ENCODE results near the gene HIF3A.
"Not testable (repeated sequence)": the region's sequence is repeated elsewhere in the genome, so short reads cannot be mapped to it uniquely, and the experiment has no call there.

HIF3A gene

GRCh38 chr19:46365561-46365960 is 68.7 kb downstream of the HIF3A start:
- no peak for DNase-seq

DNA sequence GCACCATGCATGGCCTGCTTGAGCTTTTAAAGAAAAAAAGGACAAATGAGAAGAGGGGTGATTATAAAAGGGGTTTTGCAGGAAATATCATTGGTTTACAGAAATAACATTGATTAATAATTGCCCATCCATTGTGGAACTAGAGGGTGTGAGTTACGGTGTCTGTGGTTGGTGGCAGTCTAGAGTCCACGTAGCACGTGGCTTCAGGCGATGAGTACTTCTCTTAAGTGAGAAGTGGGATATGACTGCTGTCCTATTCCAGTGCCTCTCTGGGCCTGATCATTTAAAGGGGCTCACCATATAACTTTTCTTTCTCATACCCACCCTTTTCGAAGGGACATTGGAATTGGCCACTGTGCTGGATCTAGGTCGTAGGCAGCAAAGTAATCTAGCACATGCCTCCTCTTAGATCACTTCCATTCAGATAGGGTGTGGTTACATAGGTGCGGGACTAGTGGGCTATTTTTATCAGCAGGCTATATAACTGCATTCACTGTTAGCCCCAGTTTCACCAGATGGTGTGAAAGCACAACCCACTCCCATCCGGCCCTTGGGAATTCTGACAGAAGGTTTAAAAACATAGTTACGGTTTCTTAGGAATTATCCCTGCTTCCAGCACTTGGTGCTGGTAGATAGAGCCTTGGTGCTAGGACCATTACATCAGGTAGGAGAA is 69.9 kb downstream of the HIF3A start:
- no peak for DNase-seq

GRCh38 chr19:46367426-46367825 is 70.6 kb downstream of the HIF3A start:
- no peak for DNase-seq

- DNase-seq = no peak
These were observed 71.3 kb downstream of the HIF3A start for GRCh38 chr19:46368116-46368515.

GRCh38 chr19:46369817-46370216 is 73.0 kb downstream of the HIF3A start:
- DNase-seq = no peak

DNA sequence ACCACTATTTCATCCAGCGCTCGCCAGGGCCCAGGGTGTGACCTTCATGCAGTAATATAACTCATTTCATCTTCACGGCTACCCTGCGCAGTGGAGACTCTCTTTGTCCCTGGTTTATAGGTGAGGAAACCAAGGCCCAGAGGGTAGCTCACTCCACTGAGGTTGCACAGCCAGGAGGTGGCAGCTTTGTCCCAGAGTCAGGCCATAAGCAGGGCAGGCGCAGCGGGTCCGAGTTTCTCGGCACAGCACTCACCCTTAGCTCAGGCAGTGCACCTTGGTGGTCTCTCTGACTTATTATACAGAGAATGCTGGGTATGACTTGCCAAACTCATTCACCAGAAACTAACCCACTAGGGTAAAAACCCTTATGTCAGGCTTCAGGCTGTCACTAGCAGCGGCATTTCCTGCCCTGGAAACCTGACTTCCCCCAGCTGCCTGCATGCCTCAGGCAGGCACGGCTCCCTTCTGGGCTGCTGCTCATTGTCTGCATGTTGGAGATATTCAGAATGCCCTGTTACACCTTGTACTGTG is 74.6 kb downstream of the HIF3A start:
- DNase-seq = no peak

- DNase-seq = no peak
These were observed 76.2 kb downstream of the HIF3A start for GRCh38 chr19:46372901-46373490.

DNA sequence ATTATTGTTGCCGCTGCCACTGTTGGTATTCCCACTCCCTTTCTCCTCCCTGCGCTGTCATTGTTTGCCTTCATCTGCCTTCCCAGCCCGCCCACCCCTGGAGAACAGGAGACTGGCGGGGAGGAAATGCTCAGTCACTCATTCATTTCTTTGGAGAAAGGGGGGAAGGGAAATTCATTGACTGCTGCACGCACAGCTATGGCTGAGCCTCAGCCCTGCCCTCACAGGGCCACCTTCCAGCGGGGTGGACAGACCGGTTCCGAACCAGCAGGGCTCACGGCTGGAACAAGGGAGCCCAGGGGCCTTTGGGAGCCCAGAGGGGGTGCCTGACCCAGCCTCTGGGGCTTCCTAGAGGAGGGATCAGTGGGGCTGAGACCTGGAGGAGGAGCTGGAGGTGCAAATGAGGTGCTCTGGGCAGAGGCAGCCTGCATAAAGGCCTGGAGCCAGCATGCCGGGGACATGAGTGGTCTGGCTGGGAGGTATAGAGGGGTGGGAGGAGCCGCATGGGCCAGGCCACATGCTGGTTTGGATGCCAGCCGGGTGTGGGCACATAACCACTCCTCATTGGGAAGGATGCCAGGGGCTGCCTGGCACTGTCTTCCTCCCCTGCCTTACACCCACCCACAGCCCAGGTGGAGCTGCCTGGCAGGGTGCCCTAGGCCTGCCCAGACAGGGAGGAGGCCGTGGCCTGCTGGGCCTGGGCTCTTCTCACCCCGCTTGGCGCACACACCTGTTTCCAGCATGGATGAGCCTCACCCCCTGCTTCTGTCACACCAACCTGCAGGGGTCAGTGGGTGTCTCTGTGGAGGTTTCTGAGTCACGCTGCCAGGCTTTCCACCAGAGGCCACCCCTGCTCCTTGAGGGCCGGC is 76.9 kb downstream of the HIF3A start:
- no peak for DNase-seq

DNA sequence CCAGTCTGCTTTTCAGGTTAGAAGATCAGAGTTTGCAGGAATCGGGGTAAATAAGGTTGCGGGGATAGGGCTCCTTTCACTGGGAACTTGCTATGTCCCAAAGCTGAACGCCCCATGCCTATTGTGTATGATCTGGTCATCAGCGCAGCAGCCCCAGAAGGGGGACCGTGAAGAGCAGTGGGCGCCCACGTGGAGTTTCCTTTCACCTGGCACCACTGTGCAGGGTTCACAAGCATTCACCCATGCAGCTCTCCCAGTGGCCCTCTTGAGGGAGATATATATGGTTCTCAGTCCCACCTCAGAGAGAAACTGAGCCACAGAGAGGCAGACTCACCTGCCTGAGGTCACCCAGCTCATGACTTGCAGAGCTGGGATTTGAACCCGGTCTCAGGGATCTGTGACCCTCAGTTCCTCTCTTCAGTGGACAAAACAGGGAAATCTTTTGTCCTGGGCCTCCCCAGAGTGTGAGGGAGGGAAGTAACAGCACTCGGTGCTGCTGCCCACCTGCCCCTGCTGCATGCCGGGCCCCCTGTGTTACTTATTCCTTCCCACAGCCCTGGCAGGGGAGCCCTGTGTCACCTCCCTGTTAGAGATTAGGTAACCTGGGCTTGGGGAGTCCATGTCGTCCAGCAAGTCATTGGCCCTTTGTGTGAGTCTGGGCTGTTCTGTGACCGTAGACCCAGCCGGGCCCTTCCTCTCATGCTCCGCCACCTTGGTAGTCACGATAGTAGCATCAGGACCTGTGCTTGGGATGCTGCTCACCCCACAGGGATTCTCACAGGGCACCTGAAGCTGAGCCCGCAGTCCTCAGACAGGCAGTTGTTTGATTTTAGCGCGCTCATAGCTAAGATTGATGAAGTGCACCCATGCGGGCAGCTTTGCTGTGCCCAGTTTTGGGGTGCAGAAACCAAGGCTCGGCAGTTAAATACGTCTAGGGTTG is 78.0 kb downstream of the HIF3A start:
- no peak for DNase-seq

DNA sequence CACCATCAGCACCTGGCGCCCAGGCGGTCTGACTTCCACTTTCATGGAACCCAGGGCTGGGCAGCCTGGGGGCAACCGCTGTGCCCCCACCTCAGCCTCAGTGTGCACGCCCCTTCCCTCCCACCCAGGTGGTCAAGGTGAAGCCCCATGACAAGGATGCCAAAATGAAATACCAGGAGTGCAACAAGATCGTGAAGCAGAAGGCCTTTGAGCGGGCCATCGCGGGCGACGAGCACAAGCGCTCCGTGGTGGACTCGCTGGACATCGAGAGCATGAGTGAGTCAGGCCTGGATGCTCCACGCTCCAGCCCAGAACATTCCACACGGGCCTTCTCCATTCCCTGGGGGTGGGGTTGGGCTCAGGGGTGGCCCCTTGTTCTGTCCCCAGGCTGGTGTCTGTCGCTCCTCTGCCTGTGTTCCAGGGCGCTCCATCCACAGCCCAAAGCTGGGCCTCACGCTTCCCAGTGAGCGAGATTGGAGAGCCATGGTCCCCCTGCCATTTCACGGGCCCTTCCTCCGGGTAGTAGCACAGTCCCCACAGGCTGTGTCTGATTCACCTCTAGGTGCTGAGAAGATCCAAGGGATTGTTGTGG is 78.7 kb downstream of the HIF3A start:
- DNase-seq = not testable (repeated sequence)

GRCh38 chr19:46376241-46377153 is 79.7 kb downstream of the HIF3A start:
- no peak for DNase-seq

DNA sequence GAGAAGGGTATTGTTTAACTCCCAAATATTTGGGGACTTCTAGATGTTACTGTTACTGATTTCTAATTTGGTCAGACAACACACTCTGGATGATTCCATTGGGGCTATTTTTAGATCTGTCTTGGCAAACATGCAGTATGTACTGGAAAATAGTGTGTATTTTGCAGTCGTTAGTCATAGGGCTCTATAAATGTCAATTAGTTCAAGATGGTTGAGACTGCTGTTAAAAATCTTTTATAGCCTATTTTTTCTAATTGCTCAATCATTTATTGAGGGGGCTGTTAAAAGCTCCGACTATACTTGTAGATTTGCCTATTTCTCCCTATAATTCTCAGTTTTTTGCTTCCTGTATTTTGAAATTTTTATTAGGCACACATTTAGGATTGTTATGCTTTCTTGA is 81.4 kb downstream of the HIF3A start:
- no peak for DNase-seq

GRCh38 chr19:46380690-46381089 is 83.8 kb downstream of the HIF3A start:
- no peak for DNase-seq

GRCh38 chr19:46381346-46381745 is 84.5 kb downstream of the HIF3A start:
- DNase-seq = no peak

- DNase-seq = no peak
These were observed 85.0 kb downstream of the HIF3A start for GRCh38 chr19:46381756-46382345.

DNA sequence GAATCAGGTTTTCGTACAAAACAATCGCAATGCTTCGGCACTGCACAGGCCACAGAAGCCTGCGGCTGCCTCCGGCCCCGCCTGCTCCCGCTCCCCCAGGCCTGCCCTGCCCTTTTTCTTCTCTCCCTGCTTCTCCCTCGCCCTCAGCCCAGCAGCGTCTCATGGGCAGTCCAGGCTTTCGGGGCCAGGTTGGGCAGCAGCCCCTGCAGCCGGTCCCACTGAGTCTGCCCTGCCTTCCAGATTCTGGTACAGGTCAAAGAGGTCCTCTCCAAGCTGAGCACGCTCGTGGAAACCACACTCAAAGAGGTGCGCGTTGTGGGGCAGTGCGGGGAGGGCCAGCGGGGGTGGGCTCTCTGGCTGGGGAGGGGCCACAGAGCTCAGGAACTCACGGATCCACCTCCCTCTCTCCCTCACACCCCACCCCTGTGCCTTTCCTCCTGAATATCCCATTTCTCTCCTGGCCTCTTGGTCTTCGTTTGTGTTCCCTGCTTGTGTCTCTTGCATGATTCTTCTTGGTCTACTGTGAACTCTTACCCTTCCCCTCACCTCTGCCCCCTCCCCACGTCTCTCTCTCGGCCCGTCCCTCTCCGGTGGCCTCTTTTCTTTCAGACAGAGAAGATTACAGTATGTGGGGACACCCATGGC is 86.5 kb downstream of the HIF3A start:
- DNase-seq = no peak

DNA sequence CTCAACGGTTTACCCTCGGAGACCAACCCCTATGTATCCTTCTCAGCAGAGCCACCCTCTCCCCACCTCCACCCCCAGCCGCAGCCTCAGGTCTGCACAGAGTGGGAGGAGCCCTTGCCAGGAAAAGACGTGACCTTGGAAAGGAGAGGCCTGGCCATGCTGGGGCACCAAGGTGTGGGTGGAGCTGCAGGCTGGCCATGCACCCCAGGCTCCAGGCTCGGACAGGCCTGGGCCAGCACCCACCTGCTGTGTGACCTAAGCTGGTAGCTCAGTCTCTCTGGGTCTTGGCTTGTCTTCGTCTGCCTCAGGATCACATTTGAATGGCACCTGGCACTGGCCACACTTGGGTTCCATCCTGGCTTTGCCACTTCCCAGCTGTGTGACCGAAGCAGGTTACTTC is 87.0 kb downstream of the HIF3A start:
- DNase-seq = no peak

DNA sequence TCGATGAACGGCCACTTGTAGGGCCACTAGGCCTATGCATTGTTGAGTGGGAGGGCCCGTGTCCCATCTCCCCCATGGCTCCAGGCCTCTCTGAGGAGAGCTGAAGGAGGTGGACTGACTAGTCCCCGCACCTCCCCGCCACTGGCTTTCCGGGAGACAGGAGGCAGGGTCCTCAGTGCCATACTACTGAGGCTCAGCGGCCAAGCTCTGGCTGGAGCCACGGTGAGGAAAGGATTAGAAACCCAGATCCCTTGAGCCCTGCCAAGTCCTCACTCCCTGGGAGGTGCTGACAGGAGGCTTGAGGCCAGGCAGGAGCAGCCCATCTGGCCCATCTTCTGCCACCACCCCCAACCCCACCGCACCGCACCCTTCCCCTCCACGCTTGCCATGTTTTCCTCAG is 87.6 kb downstream of the HIF3A start:
- DNase-seq = no peak

- DNase-seq = no peak
These were observed 88.8 kb downstream of the HIF3A start for GRCh38 chr19:46385636-46386035.

DNA sequence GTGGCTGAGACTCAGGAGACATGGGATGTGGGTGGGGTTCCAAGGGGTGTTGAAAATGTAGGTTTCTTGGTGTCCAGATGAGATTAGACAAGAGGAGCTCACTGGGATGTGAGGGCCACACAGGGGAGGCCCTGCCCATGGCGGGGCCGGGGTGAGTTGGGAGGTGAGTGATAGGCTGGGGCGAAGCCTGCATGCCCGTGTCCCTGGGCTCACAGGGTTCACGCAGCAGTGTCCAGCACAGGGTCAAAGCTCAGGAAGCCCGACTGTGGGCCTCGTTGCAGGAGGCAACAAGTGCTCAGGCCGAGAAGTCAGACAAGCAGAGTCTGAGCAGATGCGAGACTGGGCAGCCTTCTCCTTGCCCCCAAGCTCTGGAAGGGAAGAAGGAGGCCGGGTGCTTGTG is 89.3 kb downstream of the HIF3A start:
- DNase-seq = no peak

All from stimulated activated CD4-positive, alpha-beta T cell treated with anti-CD3 and anti-CD28 coated beads, Interleukin-12 subunit alpha, Interleukin-12 subunit beta, amount 100 ng/mL, for 4 hours (primary cell).